Measurements from ENCODE around the gene ITFG1. TPM values are rescaled to one million over a fixed set of nuclear protein-coding genes. Genes with fewer than 3 reads are reported as not detected.

The ITFG1 gene
- total RNA-seq, 1 donor from 2014 or later, result 50.3 TPM

DNA sequence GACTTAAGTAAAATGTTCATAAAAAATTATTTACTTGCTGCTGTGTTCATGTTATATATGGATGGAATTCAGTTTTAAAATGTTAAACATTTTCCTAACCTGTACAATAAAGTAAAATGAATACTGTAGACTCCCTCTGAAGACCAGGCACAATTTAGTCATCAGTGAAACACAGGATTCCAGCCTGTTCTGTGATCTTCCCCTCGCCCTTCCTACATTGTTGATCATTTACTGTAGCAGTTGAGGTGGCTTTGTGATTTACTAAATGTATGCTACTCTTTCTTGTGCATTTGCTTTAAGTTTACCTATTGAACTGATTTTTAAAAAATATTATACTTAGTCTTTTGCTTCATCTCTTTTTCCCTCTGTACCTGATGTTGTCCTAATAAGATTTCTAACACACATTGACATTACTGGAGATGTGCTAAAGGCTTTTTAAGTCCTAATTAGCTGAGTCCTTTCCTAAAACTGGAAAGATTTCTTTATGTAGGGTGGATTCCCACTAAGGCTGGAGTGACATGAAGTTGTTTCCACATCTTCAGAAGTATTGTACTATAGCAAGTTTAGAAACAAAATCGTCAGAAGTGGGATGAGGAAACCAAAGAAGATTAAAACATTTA is 38.3 kb upstream of the ITFG1 start:
- TF ChIP-seq, protein P1, sequence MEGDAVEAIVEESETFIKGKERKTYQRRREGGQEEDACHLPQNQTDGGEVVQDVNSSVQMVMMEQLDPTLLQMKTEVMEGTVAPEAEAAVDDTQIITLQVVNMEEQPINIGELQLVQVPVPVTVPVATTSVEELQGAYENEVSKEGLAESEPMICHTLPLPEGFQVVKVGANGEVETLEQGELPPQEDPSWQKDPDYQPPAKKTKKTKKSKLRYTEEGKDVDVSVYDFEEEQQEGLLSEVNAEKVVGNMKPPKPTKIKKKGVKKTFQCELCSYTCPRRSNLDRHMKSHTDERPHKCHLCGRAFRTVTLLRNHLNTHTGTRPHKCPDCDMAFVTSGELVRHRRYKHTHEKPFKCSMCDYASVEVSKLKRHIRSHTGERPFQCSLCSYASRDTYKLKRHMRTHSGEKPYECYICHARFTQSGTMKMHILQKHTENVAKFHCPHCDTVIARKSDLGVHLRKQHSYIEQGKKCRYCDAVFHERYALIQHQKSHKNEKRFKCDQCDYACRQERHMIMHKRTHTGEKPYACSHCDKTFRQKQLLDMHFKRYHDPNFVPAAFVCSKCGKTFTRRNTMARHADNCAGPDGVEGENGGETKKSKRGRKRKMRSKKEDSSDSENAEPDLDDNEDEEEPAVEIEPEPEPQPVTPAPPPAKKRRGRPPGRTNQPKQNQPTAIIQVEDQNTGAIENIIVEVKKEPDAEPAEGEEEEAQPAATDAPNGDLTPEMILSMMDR (conservative IDR thresholded peaks at IDR 0.05; ENCODE audit: low read depth, low read length), result no peak
- no peak for DNase-seq (ENCODE audit: low read depth)
- no peak overlapping the region for H3K4me3 ChIP-seq (ENCODE audit: low read depth, low read length)

DNA sequence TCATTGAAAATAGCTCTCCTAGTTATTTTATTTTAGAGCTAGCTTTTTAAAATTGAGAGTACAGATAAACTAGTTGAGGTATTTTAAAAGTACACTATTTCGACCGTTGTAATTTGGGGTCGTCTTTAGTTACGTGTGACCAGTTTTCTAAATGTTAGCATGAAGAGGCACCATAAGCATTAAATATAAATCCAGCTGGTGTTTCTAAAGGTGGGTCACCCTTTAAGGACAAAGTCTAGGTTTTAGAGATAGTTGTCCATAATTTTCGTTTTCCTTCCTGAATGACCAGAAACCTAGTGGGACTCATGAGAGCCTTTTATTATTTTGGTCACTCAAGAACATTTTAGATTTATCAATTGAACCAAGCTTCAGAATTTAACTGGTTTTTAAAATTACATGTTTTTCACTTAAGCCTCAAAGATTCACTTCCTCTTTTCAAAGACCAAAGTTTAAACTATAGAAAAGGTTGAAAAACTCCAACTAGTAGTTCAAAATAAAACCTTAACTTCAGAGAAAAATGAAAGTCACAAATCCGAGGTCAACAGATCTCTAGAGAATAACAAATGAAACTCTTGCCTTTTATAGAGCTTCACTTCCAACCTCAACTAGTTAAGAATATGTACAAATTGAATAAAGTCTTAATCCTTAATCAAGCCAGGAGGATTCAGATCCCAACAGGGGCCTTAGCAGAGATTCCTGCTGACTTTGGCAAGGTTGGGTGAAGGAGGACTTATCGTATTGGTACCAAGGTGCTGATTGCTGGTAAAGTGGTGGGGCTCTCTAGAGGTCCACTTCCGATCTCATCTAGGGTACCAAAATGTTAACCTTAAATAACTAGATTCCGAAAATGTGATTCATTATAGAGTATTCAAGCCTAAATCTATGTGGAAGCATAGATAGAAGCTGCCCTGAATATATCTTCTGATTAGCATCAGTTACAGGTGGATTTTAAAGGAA is 32.8 kb upstream of the ITFG1 start:
- H3K4me3 ChIP-seq (ENCODE audit: low read depth, low read length), result no peak overlapping the region
- TF ChIP-seq, protein P1 (conservative IDR thresholded peaks at IDR 0.05; ENCODE audit: low read depth, low read length), result no peak

DNA sequence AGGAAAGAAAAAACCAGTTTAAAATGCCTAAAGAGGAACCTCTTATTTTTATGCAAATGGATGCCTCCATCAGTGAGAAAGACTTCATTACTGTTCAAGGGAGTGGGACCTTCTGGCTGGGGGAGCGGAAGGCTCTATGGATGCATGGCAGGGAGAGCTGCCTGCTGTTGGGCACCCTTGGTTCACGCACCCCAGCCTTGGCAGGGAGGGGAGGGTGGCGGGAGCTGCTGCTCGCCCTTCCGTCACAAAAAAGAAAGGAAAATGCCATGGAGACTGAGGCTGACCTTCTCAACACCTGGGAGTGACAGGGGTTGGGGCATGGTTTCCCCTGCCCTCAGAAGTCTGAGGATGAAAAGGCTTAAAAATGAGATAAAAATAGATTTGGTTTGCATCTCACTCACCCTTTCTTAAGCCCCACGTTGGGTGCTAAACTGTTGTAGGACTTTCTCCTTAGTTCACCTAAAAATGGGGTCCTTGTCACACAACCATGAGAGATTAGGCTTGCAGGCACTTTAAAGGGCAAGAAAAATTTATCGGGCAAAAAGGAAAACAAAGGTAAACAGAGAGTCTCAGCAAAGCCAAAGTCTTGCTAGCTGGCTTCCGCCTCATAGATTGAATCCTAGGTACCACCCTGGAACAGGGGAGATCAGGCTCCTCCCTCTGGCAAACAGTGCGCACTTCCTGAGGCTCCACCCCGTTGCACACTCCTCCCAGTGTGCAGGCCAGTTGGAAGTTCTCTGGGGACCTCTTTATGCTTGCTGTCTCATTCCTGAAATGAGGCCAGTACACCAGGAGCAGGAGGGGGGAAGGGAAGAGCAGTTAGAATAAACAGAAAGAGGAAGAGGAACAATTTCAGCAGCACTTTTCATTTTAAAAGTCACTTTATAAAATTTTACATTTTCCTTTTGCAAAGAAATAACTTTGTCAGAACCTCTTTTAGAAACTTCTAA is 31.8 kb upstream of the ITFG1 start:
- DNase-seq (ENCODE audit: low read depth), result no peak
- no peak overlapping the region for H3K4me3 ChIP-seq (ENCODE audit: low read depth, low read length)
- TF ChIP-seq, protein P1 (conservative IDR thresholded peaks at IDR 0.05; ENCODE audit: low read depth, low read length), result no peak

More for the DNA sequence above, 32.8 kb upstream of the ITFG1 start:
- DNase-seq (ENCODE audit: low read depth), result no peak

DNA sequence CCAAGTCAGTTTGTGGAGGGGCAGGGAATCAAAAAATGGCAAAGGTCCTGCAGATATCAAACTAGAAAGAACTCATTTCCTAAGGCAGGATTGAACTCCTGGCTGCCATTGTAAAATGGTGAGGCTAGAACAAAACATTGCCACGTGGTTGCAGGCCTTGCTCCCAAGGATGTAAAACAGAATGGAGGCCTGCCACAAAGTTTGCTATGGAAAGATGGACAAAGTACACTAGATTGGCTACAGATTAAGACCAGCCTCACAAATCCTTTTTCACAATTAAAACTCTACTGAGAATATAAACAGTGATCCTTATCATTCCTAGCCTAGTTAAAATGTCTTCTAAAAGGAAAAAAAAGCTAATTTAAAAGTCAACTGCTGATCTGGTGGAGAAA is 31.2 kb upstream of the ITFG1 start:
- no peak overlapping the region for H3K4me3 ChIP-seq (ENCODE audit: low read depth, low read length)
- TF ChIP-seq, protein P1 (conservative IDR thresholded peaks at IDR 0.05; ENCODE audit: low read depth, low read length), result no peak
- DNase-seq (ENCODE audit: low read depth), result no peak

DNA sequence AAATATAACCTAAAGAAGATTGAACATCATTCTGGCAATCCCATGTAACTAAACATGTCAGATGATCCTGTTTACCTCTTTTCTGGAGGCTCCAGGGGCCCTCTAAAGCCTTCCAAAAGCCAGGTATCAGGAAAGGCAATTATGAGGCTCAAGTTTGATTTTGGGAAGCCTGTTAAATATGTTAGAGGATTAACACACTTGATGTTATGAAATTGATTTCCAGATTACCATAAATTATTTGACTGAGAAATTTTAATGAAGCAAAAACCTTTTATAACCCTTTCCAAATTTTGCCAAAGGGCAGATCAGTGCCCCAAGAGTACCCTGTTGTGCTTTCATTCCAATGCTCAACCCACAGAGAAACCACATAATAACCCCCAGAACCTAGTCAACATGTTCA is 29.6 kb upstream of the ITFG1 start:
- no peak for DNase-seq (ENCODE audit: low read depth)
- TF ChIP-seq, protein P1 (conservative IDR thresholded peaks at IDR 0.05; ENCODE audit: low read depth, low read length), result no peak
- H3K4me3 ChIP-seq (ENCODE audit: low read depth, low read length), result no peak overlapping the region

DNA sequence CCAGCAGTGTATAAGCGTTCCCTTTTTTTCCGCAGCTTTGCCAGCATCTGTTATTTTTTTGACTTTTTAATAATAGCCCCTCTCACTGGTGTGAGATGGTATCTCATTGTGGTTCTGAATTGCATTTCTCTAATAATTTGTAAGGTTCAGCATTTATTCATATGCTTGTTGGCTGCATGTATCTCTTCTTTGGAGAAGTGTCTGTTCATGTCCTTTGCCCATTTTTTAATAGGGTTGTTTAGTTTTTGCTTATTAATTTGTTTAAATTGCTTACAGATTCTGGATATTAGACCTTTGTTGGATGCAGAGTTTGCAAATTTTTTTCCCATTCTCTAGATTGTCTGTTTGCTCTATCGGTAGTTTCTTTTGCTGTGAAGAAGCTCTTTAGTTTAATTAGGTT is 27.2 kb upstream of the ITFG1 start:
- H3K4me3 ChIP-seq (ENCODE audit: low read depth, low read length), result no peak overlapping the region
- DNase-seq (ENCODE audit: low read depth), result no peak
- TF ChIP-seq, protein P1 (conservative IDR thresholded peaks at IDR 0.05; ENCODE audit: low read depth, low read length), result no peak

All from epithelial cell of proximal tubule (primary cell).